OCI-LY7 (cell line): ENCODE data around the gene OTOP3.

Experiments
- CTCF ChIP-seq: fragments of 200-600 bp; sonication (generic); conservative IDR thresholded peaks from 2 replicates; pipeline ENCODE4 v1.5.1; 2014; ENCODE audit warnings: mild to moderate bottlenecking, antibody characterized with exemption, low read length, moderate library complexity, mixed read lengths
- EZH2phosphoT487 ChIP-seq: fragments of 200-600 bp; sonication (generic); IDR thresholded peaks from 2 replicates; pipeline ENCODE4 v1.6.1; 2018; ENCODE audit warnings: low read depth, borderline replicate concordance, mild to moderate bottlenecking, mixed run types, antibody characterized with exemption, low read length, moderate library complexity, mixed read lengths

GRCh38 chr17:74892013-74892841 lies 43.5 kb upstream of the OTOP3 start:
- TF ChIP-seq CTCF (no peak), EZH2phosphoT487 (no peak)
